HUES48 (cell line): ENCODE measurements around the gene PRKN.

Experiments
- H3K27ac ChIP-seq: one replicate; pipeline ENCODE4 v1.7.0; 2013; ENCODE audit warnings: low read depth, low read length, inconsistent platforms
- H3K27me3 ChIP-seq: 2 replicates; pipeline ENCODE4 v1.6.1; 2013; ENCODE audit warnings: mild to moderate bottlenecking, low read length; ENCODE audit not compliant: control insufficient read depth, insufficient read depth
- H3K36me3 ChIP-seq: 2 replicates; pipeline ENCODE4 v1.6.1; 2013; ENCODE audit warnings: low read length; ENCODE audit not compliant: control insufficient read depth, insufficient read depth
- H3K4me1 ChIP-seq: 2 replicates; pipeline ENCODE4 v1.6.1; 2013; ENCODE audit warnings: mild to moderate bottlenecking, low read length; ENCODE audit not compliant: control insufficient read depth, insufficient read depth
- H3K4me3 ChIP-seq: 2 replicates; pipeline ENCODE4 v1.5.1; 2013; ENCODE audit warnings: mild to moderate bottlenecking, low read depth, low read length
- H3K9ac ChIP-seq: 2 replicates; pipeline ENCODE4 v1.6.1; 2013; ENCODE audit warnings: mild to moderate bottlenecking, low read depth, low read length, moderate library complexity
- H3K9me3 ChIP-seq: 2 replicates; pipeline ENCODE4 v1.6.1; 2013; ENCODE audit warnings: low read length; ENCODE audit not compliant: control insufficient read depth, insufficient read depth

Gene PRKN

DNA sequence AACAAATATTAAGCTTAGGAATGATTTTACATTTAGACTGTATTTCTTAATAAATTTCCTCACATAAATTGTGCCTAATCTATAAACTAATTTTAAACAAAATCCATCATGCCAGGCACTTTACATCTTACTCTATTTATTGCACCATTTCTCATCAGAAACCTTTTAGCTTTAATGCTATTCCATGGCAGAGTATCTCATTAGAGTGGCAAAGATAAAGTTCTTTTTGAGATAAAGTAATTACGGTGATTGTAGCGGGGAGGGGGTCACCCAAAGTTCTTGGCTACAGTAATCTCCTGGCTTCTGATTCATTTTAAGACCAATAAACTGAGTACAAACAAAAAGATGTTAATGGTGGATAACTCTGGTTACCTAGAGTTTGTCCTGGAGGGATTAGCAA lies 532.1 kb downstream of the PRKN start:
- no peaks in the 10 kb centered on the region for H3K36me3 ChIP-seq
- H3K27ac ChIP-seq, result no peak overlapping the region
- H3K4me3 ChIP-seq, result no peak overlapping the region
- no peaks in the 10 kb centered on the region for H3K27me3 ChIP-seq
- H3K9ac ChIP-seq, result no peak overlapping the region
- no peaks in the 10 kb centered on the region for H3K9me3 ChIP-seq
- no peaks in the 10 kb centered on the region; the same call in none of the 2 replicates for H3K4me1 ChIP-seq

DNA sequence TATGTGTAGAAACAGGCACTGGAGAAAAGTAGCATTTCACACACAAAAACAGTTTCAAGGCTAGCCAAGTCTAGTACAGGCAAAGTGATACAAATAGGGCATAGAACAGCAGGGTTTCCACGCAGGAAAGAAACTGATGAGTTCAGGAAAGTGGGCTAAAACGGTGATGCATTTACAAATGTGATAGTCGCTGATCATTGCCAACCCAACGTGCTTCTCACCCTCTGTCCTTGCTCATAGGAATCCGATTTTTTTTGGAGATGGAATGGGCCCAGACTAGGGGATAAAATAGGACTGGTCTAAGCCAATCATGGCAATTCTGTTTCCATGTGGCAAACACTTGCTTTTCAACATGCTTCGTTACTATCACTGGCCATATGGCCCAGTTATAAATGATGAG lies 536.6 kb downstream of the PRKN start:
- Histone ChIP-seq H3K4me1 (no peaks in the 10 kb centered on the region), H3K27ac (no peak overlapping the region), H3K4me3 (no peak overlapping the region), H3K36me3 (no peaks in the 10 kb centered on the region), H3K9me3 (no peaks in the 10 kb centered on the region), H3K27me3 (no peaks in the 10 kb centered on the region), H3K9ac (no peak overlapping the region)

DNA sequence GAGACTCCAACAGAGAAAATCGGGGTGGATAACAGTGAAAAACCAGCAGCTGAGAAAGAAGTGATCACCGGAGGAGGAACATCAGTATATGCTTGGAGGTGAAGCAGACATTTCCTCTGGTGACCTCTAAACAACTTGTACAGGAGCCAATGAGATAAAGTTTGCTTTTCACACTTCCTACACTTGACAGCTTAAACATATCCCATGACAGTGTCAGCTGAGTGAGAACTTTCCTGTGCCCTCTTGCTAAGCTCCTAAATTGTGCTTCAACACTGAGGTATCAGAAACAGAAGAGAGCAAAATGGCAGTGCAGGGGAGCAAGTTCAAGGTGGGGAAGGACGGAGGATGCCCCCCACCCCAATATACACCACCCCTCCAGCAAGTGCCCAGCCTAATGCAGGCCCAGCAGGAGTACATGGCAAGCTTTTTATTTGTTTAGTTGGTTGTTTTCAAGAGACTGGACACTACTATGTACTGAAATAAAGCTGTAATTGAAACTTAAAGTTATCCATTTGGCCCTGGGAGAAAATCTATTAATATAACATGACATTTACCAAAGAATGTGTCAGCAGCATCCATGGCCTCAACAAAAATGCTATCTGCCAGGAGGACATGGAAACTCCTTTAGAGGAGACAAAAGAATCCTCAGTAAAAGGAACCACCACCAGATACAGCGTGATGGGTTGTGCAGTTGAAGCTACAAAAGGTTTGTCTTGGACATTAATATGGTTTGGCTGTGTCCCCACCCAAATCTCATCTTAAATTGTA lies 540.2 kb downstream of the PRKN start:
- no peaks in the 10 kb centered on the region for H3K9me3 ChIP-seq
- no peak overlapping the region for H3K9ac ChIP-seq
- H3K36me3 ChIP-seq, result no peaks in the 10 kb centered on the region
- no peaks in the 10 kb centered on the region for H3K27me3 ChIP-seq
- H3K4me1 ChIP-seq, result no peaks in the 10 kb centered on the region
- no peak overlapping the region for H3K4me3 ChIP-seq
- no peak overlapping the region for H3K27ac ChIP-seq

- no peaks in the 10 kb centered on the region for H3K27me3 ChIP-seq
- no peak overlapping the region for H3K9ac ChIP-seq
Measured at GRCh38 chr6:162184465-162184864, 543.1 kb downstream of the PRKN start.

GRCh38 chr6:162181741-162182401 lies 545.7 kb downstream of the PRKN start:
- H3K9me3 ChIP-seq, result no peaks in the 10 kb centered on the region
- no peaks in the 10 kb centered on the region for H3K4me1 ChIP-seq
- no peaks in the 10 kb centered on the region for H3K36me3 ChIP-seq
- no peaks in the 10 kb centered on the region for H3K27me3 ChIP-seq
- H3K27ac ChIP-seq, result no peak overlapping the region
- no peak overlapping the region for H3K4me3 ChIP-seq
- H3K9ac ChIP-seq, result no peak overlapping the region

More at GRCh38 chr6:162184465-162184864, 543.1 kb downstream of the PRKN start:
- Histone ChIP-seq H3K36me3 (no peaks in the 10 kb centered on the region), H3K9me3 (no peaks in the 10 kb centered on the region), H3K27ac (no peak overlapping the region), H3K4me1 (no peaks in the 10 kb centered on the region), H3K4me3 (no peak overlapping the region)

DNA sequence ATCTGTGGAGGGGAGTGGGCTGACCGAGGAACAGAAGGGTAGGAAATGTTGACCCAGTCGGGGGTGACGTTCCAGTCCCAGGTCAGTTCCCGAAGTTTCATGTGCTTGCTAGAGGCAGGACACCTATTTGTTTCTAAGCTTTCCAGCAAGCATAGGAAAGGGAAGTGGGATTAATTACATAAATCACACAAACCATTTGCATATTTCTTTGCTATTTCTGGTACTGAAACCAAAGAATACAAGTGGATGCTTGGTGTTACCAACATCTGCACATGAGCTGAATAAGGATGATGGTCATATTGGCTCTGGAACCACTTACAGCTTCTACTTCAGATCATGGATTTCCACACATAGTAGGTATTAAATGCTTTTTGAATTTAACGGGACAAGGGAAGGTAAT lies 546.5 kb downstream of the PRKN start:
- no peak overlapping the region for H3K27ac ChIP-seq
- no peaks in the 10 kb centered on the region for H3K4me1 ChIP-seq
- no peaks in the 10 kb centered on the region for H3K36me3 ChIP-seq
- no peaks in the 10 kb centered on the region for H3K27me3 ChIP-seq
- no peak overlapping the region for H3K4me3 ChIP-seq
- H3K9me3 ChIP-seq, result no peaks in the 10 kb centered on the region
- no peak overlapping the region for H3K9ac ChIP-seq

DNA sequence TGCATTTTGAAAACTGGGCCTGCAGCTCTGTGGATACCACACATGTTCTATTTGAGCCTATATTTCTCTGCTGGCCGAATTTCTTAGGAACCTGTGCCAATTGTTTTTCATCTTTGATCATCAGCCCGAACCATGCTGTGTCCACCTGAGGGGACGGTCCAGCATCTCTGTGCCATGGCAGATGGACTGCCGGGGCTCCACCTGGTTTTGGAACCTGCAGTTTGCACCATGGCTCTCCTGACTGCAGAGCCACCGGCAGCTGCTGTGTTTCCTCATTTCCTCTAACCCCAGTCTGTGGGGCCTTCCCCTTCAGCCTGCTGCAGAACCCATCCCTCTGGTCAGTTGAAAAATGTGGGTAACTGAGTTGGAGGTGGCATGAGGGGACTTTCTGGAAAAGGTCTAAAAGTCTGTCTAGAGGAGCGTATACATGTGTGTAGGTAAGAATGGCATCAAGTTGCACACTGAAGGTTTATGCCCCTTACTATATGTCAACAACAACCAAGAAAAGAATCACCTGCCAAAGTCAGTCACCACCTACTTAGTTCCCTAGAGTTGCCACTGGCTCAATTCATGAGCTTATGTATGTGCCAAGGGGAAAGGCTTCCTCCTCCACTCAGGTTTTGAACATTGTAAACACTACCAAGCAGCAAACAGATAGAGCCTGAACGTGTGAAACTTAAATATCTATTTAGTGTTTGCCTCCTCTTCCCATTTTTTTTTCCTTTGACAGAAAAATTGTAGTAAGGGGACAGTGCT lies 548.2 kb downstream of the PRKN start:
- Histone ChIP-seq H3K4me1 (no peaks in the 10 kb centered on the region), H3K4me3 (no peak overlapping the region), H3K36me3 (no peaks in the 10 kb centered on the region), H3K9ac (no peak overlapping the region), H3K27ac (no peak overlapping the region), H3K9me3 (no peaks in the 10 kb centered on the region), H3K27me3 (no peaks in the 10 kb centered on the region)

DNA sequence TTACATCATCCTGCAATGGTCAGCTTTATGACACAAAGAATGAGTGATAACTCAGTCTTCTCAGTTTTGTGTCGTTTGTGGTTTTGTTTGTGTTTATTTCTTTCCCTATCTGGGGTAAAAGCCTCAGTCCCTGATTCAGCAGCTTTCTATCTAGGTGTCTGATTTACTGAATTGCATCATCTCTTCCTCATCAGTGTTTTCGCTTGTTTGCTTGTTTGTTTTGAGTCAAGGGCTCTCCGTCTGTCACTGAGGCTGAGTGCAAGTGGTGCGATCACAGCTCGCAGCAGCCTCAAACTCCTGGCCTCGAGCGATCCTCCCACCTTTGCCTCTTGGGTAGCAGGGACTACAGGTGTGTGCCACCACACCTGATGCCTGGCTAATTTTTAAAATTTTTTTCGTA lies 548.9 kb downstream of the PRKN start:
- H3K27ac ChIP-seq, result no peak overlapping the region
- H3K4me1 ChIP-seq, result no peaks in the 10 kb centered on the region
- no peak overlapping the region for H3K9ac ChIP-seq
- H3K4me3 ChIP-seq, result no peak overlapping the region
- no peaks in the 10 kb centered on the region for H3K36me3 ChIP-seq
- H3K9me3 ChIP-seq, result no peaks in the 10 kb centered on the region
- no peaks in the 10 kb centered on the region for H3K27me3 ChIP-seq

- Histone ChIP-seq H3K27me3 (no peaks in the 10 kb centered on the region), H3K4me1 (no peaks in the 10 kb centered on the region), H3K9ac (no peak overlapping the region), H3K36me3 (no peaks in the 10 kb centered on the region), H3K9me3 (no peaks in the 10 kb centered on the region), H3K4me3 (no peak overlapping the region), H3K27ac (no peak overlapping the region)
Measured at GRCh38 chr6:162178266-162178665, 549.3 kb downstream of the PRKN start.

DNA sequence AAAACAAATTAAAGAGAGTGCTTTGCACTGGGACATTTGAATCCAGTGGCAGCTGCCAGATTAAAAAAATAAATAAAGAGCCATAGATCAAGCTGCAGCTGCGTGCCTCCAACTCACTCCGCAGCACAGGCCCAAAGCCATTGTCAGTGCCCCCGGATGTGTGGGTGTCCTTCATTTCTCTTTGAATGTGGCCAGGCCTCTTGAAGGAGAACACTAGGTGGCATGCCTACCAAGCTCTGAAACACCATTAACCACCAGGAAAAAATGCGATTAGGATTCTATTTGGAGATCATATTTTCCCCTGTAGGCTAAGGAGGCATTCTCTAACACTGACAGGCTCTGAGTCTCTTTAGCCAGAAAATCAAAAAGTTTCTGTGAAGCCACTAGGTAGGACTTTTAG lies 549.8 kb downstream of the PRKN start:
- Histone ChIP-seq H3K4me3 (no peak overlapping the region), H3K9ac (no peak overlapping the region), H3K9me3 (no peaks in the 10 kb centered on the region), H3K27ac (no peak overlapping the region), H3K27me3 (no peaks in the 10 kb centered on the region), H3K36me3 (no peaks in the 10 kb centered on the region), H3K4me1 (no peaks in the 10 kb centered on the region)

GRCh38 chr6:162173466-162173865 lies 554.1 kb downstream of the PRKN start:
- H3K9ac ChIP-seq, result no peak overlapping the region
- no peaks in the 10 kb centered on the region for H3K4me1 ChIP-seq

More at GRCh38 chr6:162173466-162173865, 554.1 kb downstream of the PRKN start:
- H3K27me3 ChIP-seq, result no peaks in the 10 kb centered on the region
- H3K27ac ChIP-seq, result no peak overlapping the region
- no peaks in the 10 kb centered on the region for H3K9me3 ChIP-seq
- H3K36me3 ChIP-seq, result no peaks in the 10 kb centered on the region
- no peak overlapping the region for H3K4me3 ChIP-seq
